PC-3 (cell line): Measurements from ENCODE around the gene SCFD1. TPM values are rescaled to one million over a fixed set of nuclear protein-coding genes. Genes with fewer than 3 reads are reported as not detected.

Experiments used
- ATAC-seq: fragments of 200-7000 bp; cut with Tn5 transposase; 2 replicates; pipeline ENCODE4 v1.9.1; 2020; ENCODE audit warnings: mild to moderate bottlenecking, moderate library complexity
- BruUV-seq: library from RNA; stranded (reverse); fragments of 400-500 nt; replicated peaks from 2 replicates; lab custom pipeline; 2021; lab: Mats Ljungman, UMichigan
- CTCF ChIA-PET: fragments of 300-600 bp; sonication (Branson Sonifier 250); formaldehyde crosslinking; loops from one replicate; lab custom pipeline; 2022; ENCODE audit warnings: antibody characterized with exemption; lab: Charles Lee
- POLR2A ChIA-PET: fragments of 300-600 bp; sonication (Branson Sonifier 250); formaldehyde crosslinking; loops from one replicate; lab custom pipeline; 2022; ENCODE audit warnings: antibody characterized with exemption; ENCODE audit not compliant: unreplicated experiment; lab: Charles Lee
- DNase-seq: peaks from one replicate; pipeline ENCODE4 v3.0.0-alpha.2; 2015
- H2AFZ ChIP-seq: fragments of 300-600 bp; sonication (generic); 2 replicates; pipeline ENCODE4 v1.6.0; 2016; ENCODE audit warnings: antibody characterized with exemption, low read length
- H3F3A ChIP-seq: fragments of 300-600 bp; sonication (generic); one replicate; pipeline ENCODE4 v1.6.0; 2017; ENCODE audit warnings: antibody characterized with exemption, low read length, control low read depth, mild to moderate bottlenecking; ENCODE audit not compliant: unreplicated experiment
- H3K27ac ChIP-seq: fragments of 300-600 bp; sonication (generic); 2 replicates; pipeline ENCODE4 v1.5.1; 2016; ENCODE audit warnings: mild to moderate bottlenecking, low read length
- H3K27me3 ChIP-seq: fragments of 300-600 bp; sonication (generic); 2 replicates; pipeline ENCODE4 v1.6.1; 2016; ENCODE audit warnings: low read length, mixed read lengths
- H3K36me3 ChIP-seq: fragments of 300-600 bp; sonication (generic); 2 replicates; pipeline ENCODE4 v1.6.1; 2016; ENCODE audit warnings: low read depth, mixed run types, low read length, mixed read lengths
- H3K4me1 ChIP-seq: fragments of 300-600 bp; sonication (generic); 2 replicates; pipeline ENCODE4 v1.5.1; 2016; ENCODE audit warnings: low read length; ENCODE audit not compliant: insufficient read depth
- H3K4me2 ChIP-seq: fragments of 300-600 bp; sonication (generic); 2 replicates; pipeline ENCODE4 v1.6.0; 2016; ENCODE audit warnings: low read length
- H3K4me3 ChIP-seq: fragments of 300-600 bp; sonication (generic); 2 replicates; pipeline ENCODE4 v1.5.1; 2016; ENCODE audit warnings: mild to moderate bottlenecking, low read length, mixed read lengths
- H3K79me2 ChIP-seq: fragments of 300-600 bp; sonication (generic); 2 replicates; pipeline ENCODE4 v1.6.1; 2017; ENCODE audit warnings: low read length, mixed read lengths
- H3K9ac ChIP-seq: fragments of 300-600 bp; sonication (generic); 2 replicates; pipeline ENCODE4 v1.6.0; 2016; ENCODE audit warnings: mild to moderate bottlenecking, low read length
- H3K9me2 ChIP-seq: fragments of 300-600 bp; sonication (generic); replicated peaks from 2 replicates; pipeline ENCODE4 v1.6.1; 2016; ENCODE audit warnings: mixed run types, low read length, mixed read lengths
- H3K9me3 ChIP-seq: fragments of 300-600 bp; sonication (generic); 2 replicates; pipeline ENCODE4 v1.6.1; 2016; ENCODE audit warnings: low read length, mixed read lengths
- H4K20me1 ChIP-seq: fragments of 300-600 bp; sonication (generic); 2 replicates; pipeline ENCODE4 v1.6.1; 2016; ENCODE audit warnings: low read length, mixed read lengths
- EZH2 ChIP-seq: fragments of 300-600 bp; sonication (generic); IDR thresholded peaks from one replicate; pipeline ENCODE4 v1.6.1; 2017; ENCODE audit warnings: antibody characterized with exemption, mild to moderate bottlenecking, low read length; ENCODE audit not compliant: unreplicated experiment
- EZH2phosphoT487 ChIP-seq: fragments of 300-600 bp; sonication (generic); IDR thresholded peaks from 2 replicates; pipeline ENCODE4 v1.6.1; 2018; ENCODE audit warnings: mild to moderate bottlenecking, antibody characterized with exemption, low read length, borderline replicate concordance
- intact Hi-C: fragments of 100-400 bp; cut with micrococcal nuclease; formaldehyde crosslinking; loops from 2 replicates; pipeline ENCODE4 v1.9.0; 2023
- total RNA-seq: library from RNA; depleted of rRNA; stranded (reverse); fragments of >200 nt; gene quantifications from 2 replicates; pipeline ENCODE4 v1.2.3, GENCODE V29; 2014
- TF ChIP-seq, protein P1 (sequence below): fragments of 300-600 bp; sonication (generic); conservative IDR thresholded peaks from 2 replicates; pipeline ENCODE4 v1.5.1; 2017; ENCODE audit warnings: antibody characterized with exemption, low read depth, mild to moderate bottlenecking, low read length

The SCFD1 gene
- total RNA-seq, 1 experiment from 2014 or later: 72.3 TPM

DNA sequence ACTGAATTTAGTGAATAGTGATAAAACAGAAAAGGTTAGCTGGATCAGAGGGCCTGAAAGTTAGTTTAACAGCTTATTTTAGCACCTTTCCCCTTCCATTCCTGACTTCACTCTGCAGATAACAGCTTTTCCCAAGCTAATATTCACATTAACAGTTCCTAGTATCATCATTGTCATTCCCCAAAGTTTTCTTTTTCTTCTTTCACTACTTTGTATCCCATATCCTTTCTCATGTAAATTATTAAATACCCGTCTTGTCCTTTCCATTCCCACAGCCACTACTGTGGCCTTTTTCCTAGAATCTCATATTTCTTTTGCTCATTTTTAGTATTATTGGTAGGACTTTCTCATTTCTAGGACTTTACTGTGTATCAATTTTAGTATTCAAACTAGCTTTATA is 70.5 kb downstream of the SCFD1 start:
- peaks cover 8% of the 10 kb centered on the region; the same call in 1 of the 2 replicates for H3K79me2 ChIP-seq
- H3F3A ChIP-seq: peaks cover 3% of the 10 kb centered on the region
- DNase-seq: no peak
- H3K27ac ChIP-seq: no peak overlapping the region
- TF ChIP-seq EZH2: no peak
- TF ChIP-seq EZH2phosphoT487: no peak
- TF ChIP-seq, protein P1, sequence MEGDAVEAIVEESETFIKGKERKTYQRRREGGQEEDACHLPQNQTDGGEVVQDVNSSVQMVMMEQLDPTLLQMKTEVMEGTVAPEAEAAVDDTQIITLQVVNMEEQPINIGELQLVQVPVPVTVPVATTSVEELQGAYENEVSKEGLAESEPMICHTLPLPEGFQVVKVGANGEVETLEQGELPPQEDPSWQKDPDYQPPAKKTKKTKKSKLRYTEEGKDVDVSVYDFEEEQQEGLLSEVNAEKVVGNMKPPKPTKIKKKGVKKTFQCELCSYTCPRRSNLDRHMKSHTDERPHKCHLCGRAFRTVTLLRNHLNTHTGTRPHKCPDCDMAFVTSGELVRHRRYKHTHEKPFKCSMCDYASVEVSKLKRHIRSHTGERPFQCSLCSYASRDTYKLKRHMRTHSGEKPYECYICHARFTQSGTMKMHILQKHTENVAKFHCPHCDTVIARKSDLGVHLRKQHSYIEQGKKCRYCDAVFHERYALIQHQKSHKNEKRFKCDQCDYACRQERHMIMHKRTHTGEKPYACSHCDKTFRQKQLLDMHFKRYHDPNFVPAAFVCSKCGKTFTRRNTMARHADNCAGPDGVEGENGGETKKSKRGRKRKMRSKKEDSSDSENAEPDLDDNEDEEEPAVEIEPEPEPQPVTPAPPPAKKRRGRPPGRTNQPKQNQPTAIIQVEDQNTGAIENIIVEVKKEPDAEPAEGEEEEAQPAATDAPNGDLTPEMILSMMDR: no peak
- peaks cover 8% of the 10 kb centered on the region; the same call in 1 of the 2 replicates for H3K36me3 ChIP-seq
- ATAC-seq: no peak
- ChIA-PET CTCF (no interaction called here), POLR2A (no interaction called here)
- no peaks in the 10 kb centered on the region for H4K20me1 ChIP-seq
- no peaks in the 10 kb centered on the region for H3K9me3 ChIP-seq
- BruUV-seq: no TSS peak
- H3K27me3 ChIP-seq: no peaks in the 10 kb centered on the region
- H2AFZ ChIP-seq: no peak overlapping the region
- intact Hi-C loops: no loop called here
- peaks cover 9% of the 10 kb centered on the region for H3K4me1 ChIP-seq
- H3K4me3 ChIP-seq: no peak overlapping the region
- no peaks in the 10 kb centered on the region for H3K9me2 ChIP-seq
- no peak overlapping the region for H3K4me2 ChIP-seq
- no peak overlapping the region for H3K9ac ChIP-seq

DNA sequence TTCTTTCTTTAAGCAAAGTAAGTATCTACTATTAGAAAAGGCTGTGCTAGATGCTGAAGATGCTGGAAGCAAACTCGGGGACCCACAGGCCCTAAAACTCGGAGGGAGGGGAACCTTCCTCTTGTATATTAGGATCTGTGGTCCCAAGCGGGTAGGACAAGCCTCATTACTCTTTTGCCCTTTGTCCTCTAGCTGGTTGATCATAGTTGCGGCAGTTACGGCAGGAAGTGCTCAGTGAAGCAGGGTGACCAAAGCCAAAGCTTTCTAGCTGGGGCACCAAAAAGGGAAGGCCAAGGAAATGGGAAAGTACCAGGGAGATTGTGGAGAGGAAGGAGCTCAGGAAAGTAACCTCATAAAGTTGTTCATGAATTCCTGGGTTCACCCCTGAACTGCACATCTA is 76.3 kb downstream of the SCFD1 start:
- H3K4me1 ChIP-seq: no peaks in the 10 kb centered on the region
- ChIA-PET CTCF (no interaction called here), POLR2A (no interaction called here)
- TF ChIP-seq, protein P1: no peak
- TF ChIP-seq EZH2phosphoT487 (no peak), EZH2 (no peak)
- no peaks in the 10 kb centered on the region for H3K9me3 ChIP-seq
- H2AFZ ChIP-seq: no peak overlapping the region
- no peak for DNase-seq
- no peak for ATAC-seq
- no peak overlapping the region for H3K4me2 ChIP-seq
- H3K27me3 ChIP-seq: no peaks in the 10 kb centered on the region
- no TSS peak for BruUV-seq
- no peak overlapping the region for H3K27ac ChIP-seq
- H3K79me2 ChIP-seq: no peaks in the 10 kb centered on the region
- intact Hi-C loops: no loop called here
- H3K9ac ChIP-seq: no peak overlapping the region
- no peaks in the 10 kb centered on the region for H3F3A ChIP-seq
- H3K36me3 ChIP-seq: peaks cover 15% of the 10 kb centered on the region; the same call in 1 of the 2 replicates
- no peak overlapping the region for H3K4me3 ChIP-seq
- no peaks in the 10 kb centered on the region for H3K9me2 ChIP-seq
- no peaks in the 10 kb centered on the region for H4K20me1 ChIP-seq

DNA sequence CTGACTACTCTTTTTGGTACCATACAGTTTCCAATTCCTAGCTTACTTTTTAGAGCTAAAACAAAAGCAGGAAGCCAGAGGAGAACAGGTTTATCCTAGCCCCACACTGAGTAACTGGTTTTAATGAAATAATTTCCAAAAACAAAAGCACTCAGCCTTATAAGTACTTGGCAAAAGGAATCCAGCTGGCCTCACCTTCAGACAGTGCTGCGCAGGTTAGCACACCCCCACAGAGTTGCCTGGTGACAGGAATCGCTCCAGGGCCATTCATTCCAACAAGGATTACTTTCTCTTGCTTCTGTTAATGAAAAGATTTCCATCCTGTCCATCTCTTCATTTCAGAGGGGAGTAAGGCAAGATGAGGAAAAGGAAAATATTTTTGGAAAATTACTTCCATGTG is 84.6 kb downstream of the SCFD1 start:
- intact Hi-C loops: loop anchor here (10.0 kb wide), 1 partner anchor 198 kb away; no protein-coding TSS in a partner anchor
- POLR2A ChIA-PET: no interaction called here
- Histone ChIP-seq H3K9me2 (no peaks in the 10 kb centered on the region), H4K20me1 (no peaks in the 10 kb centered on the region), H3K9ac (no peak overlapping the region), H3K4me2 (no peak overlapping the region), H3K79me2 (no peaks in the 10 kb centered on the region), H3F3A (no peaks in the 10 kb centered on the region), H3K36me3 (0 out of 2 replicates have a peak, but pooled peaks cover 2% of the 10 kb centered on the region), H3K4me3 (no peak overlapping the region), H2AFZ (no peak overlapping the region), H3K9me3 (no peaks in the 10 kb centered on the region), H3K4me1 (no peaks in the 10 kb centered on the region), H3K27me3 (no peaks in the 10 kb centered on the region), H3K27ac (no peak overlapping the region)
- ATAC-seq (no peak), DNase-seq (no peak)
- no TSS peak for BruUV-seq
- CTCF ChIA-PET: no interaction called here
- no peak for TF ChIP-seq EZH2phosphoT487
- TF ChIP-seq, protein P1: no peak
- TF ChIP-seq EZH2: no peak
